GM10847 (cell line): ENCODE results near the gene EMID1.
A peak's percentile ranks its signal among the peaks of the same experiment; 100 is the strongest.

ENCODE experiments used
- POLR2A ChIP-seq: IDR thresholded peaks from 2 replicates; pipeline ENCODE4 v1.6.1; 2011; ENCODE audit not compliant: insufficient read length; ENCODE audit errors: extremely low read depth

Gene EMID1

GRCh38 chr22:29260031-29260560 lies 54.4 kb downstream of the EMID1 start:
- no peak for TF ChIP-seq POLR2A

- TF ChIP-seq POLR2A = no peak
Measured at GRCh38 chr22:29260601-29261315, 55.1 kb downstream of the EMID1 start.

- no peak for TF ChIP-seq POLR2A
Measured at GRCh38 chr22:29263791-29264276, 58.1 kb downstream of the EMID1 start.

DNA sequence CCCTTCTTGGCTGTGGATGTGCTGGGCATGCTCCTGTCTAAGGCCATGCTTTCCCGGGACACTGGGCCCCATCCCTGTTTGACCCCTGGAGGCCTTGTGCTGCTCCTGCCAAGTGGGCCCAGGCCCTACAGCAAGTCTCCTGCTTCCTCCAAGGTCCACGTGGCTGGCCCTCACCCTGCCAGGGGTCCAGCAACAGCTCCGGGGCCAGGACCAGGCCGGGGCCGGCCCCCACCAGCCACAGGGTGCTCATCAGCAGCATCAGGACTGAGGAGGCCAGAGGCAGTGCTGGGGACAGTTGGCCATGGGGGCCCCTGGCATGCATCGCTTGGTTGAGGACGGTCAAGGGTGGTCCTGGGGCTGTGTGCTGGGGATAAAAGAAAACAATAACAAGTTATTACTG lies 59.6 kb downstream of the EMID1 start:
- TF ChIP-seq POLR2A = no peak

DNA sequence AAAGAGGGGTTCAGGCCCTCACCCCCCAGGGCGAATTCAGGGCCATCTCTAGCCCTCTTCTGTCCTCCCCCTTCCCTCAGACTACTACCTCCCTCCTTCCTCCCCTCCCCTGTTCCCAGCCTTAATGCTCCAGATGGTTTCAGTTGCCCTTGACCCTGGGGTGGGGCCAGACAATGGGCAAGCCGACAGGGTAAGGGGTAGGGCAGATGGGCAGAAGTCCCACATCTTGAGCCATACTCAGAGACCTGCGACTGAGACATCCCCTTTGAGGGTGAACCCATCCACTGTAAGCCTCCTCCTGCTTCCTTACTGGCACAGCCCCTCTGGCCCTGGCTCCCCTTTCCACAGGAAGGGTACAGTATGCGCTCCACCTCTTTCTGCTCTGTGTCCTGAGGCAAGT lies 60.2 kb downstream of the EMID1 start:
- no peak for TF ChIP-seq POLR2A

GRCh38 chr22:29266564-29267461 lies 61.1 kb downstream of the EMID1 start:
- TF ChIP-seq POLR2A = no peak

GRCh38 chr22:29267462-29267857 lies 61.8 kb downstream of the EMID1 start:
- TF ChIP-seq POLR2A = no peak

DNA sequence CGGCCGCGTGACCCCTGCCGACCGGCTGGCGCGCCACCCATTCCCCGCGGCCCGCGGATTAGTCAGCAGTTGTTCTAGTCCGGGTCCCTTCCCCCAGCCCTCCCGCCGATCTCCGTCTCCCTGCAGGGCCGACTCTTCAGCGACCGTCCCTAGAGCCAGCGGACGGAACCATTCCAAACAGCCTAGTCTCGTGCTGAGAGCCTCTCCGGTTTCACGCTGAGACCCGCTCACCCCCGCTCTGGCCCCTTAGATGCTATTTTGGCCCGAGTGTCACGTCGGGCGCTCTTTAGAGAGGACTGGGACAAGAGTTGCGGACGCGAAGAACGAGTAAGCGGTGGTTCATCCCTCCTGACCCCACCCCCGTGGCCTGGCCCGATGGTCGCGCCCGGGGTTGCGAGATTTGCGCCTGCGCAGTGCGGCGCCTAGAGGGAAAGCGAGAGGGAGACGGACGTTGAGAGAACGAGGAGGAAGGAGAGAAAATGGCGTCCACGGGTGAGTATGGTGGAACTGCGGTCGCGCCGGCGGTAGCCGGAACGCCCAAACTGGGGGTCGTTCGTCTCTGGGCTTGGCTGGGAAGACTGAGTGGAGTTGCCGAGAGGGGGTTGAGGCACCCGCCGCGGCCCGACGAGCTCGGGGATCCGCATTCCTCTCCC lies 62.3 kb downstream of the EMID1 start, which contains the start of the genes EWSR1 and RHBDD3:
Gene EWSR1 (plus strand): TSS at position 411 of the 653 bp plus-strand sequence. CDS start 69 bp downstream, at position 480.
Gene RHBDD3 (minus strand): TSS at position 124 of the 653 bp plus-strand sequence. CDS start 2,355 bp downstream, outside the sequence.
- TF ChIP-seq POLR2A = peak; percentile 65

GRCh38 chr22:29268511-29269229 lies 63.0 kb downstream of the EMID1 start:
- no peak for TF ChIP-seq POLR2A

DNA sequence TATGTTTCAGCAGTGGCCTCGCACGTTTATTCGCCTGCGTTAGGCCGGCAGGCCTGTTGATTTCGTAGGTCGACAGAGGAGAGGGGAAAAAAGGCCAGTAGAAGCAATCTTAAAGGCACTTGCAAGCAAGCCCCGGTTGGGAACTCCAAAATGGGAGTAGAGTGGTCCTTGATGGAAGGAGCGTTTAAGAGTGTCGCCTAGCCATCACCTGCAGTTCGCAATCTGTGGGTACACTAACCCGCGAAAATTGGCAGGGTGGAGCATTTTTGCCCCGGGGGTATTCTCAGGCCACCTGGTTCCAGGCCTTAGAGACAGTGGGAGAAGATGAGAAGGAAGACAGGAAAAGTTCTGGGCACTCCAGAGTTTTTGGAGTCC lies 63.5 kb downstream of the EMID1 start:
- no peak for TF ChIP-seq POLR2A

- TF ChIP-seq POLR2A = no peak
Measured at GRCh38 chr22:29269731-29270474, 64.2 kb downstream of the EMID1 start.

DNA sequence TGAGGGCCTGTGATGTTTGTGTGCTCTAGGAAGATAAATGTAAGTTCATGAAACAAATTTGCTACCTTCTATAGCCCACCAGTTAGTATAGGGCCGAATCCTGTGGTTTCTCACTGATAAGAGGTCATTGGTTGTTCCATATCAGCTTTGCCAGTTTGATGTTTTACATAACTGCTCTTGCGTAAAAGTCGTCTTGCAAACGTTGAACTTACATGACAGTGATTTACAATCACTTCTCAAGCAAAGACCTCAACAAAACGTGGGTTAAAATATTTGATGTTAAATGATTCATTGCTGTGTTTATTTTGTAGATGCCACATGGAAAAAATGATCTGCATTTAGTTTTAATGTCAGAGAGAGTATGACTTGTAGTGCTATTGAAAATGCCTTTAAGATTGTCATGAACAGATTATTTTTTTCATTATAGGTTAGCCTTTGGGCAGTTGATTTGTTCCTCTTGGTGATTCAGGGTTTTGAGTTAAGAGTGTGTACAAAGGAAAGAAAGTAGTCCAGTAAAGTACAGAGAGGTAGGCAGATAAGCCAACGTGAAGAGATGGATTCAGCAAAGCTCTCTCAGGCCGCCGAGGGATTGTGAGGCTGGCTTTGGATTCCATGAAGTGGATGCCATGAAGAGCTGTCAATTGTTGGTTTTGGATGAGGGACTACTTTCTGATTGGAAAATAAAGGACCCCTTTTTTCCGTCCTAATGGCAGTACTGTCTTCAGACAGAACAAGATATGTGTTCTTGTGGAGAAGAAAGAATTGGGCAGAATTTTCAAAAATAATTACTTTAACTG lies 65.0 kb downstream of the EMID1 start:
- no peak for TF ChIP-seq POLR2A

DNA sequence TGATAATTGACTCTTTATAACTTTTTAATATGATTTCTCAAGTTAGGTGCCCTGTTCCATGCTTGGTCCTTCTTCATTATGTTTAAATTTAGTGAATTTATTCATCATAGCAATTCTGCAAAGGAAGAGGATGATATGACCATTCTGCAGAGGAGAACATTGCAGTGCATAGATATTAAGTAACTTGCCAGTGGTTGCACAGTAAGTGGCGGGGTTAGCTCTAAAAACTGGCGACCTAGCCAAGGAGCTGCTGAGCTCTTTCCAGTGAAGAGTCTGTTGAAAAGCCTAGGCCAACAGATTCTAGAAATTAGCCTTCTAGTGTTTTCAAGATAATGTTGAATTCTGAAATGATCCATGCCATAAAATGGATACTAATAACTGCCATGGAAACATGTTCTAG lies 66.9 kb downstream of the EMID1 start:
- no peak for TF ChIP-seq POLR2A
